HG02870 (cell line): Measurements from ENCODE around the gene RAD51B.

Experiments
- ATAC-seq: cut with Tn5 transposase; IDR thresholded peaks from one replicate; pipeline ENCODE4 v1.9.1; 2021; ENCODE audit warnings: mild to moderate bottlenecking, moderate library complexity; ENCODE audit not compliant: unreplicated experiment

RAD51B gene

GRCh38 chr14:68312884-68313610 lies 493.5 kb downstream of the RAD51B start:
- peak; percentile 90 for ATAC-seq

- ATAC-seq, result no peak
Observed at GRCh38 chr14:68314642-68315041, 495.1 kb downstream of the RAD51B start.

GRCh38 chr14:68315081-68315480 lies 495.5 kb downstream of the RAD51B start:
- no peak for ATAC-seq

- no peak for ATAC-seq
Observed at GRCh38 chr14:68316078-68316868, 496.7 kb downstream of the RAD51B start.

- no peak for ATAC-seq
Observed at GRCh38 chr14:68317239-68317638, 497.7 kb downstream of the RAD51B start.

GRCh38 chr14:68318828-68319227 lies 499.2 kb downstream of the RAD51B start:
- no peak for ATAC-seq

GRCh38 chr14:68320495-68320894 lies 500.9 kb downstream of the RAD51B start:
- ATAC-seq, result no peak

- ATAC-seq, result no peak
Observed at GRCh38 chr14:68322940-68323620, 503.5 kb downstream of the RAD51B start.

- no peak for ATAC-seq
Observed at GRCh38 chr14:68325267-68325807, 505.8 kb downstream of the RAD51B start.

GRCh38 chr14:68327231-68327630 lies 507.7 kb downstream of the RAD51B start:
- ATAC-seq, result no peak

- ATAC-seq, result peak; percentile 81
Observed at GRCh38 chr14:68328509-68328908, 508.9 kb downstream of the RAD51B start.

- ATAC-seq, result no peak
Observed at GRCh38 chr14:68331426-68331825, 511.8 kb downstream of the RAD51B start.

GRCh38 chr14:68331991-68332390 lies 512.4 kb downstream of the RAD51B start:
- ATAC-seq, result no peak

- ATAC-seq, result no peak
Observed at GRCh38 chr14:68333262-68333661, 513.7 kb downstream of the RAD51B start.

GRCh38 chr14:68335312-68335711 lies 515.7 kb downstream of the RAD51B start:
- ATAC-seq, result no peak

- no peak for ATAC-seq
Observed at GRCh38 chr14:68336165-68336564, 516.6 kb downstream of the RAD51B start.

GRCh38 chr14:68337279-68337678 lies 517.7 kb downstream of the RAD51B start:
- ATAC-seq, result no peak

GRCh38 chr14:68340262-68340661 lies 520.7 kb downstream of the RAD51B start:
- ATAC-seq, result no peak

- ATAC-seq, result peak; percentile 59
Observed at GRCh38 chr14:68341411-68342212, 522.0 kb downstream of the RAD51B start.

GRCh38 chr14:68342216-68342763 lies 522.7 kb downstream of the RAD51B start:
- ATAC-seq, result no peak
